ENCODE data around the gene MBD4. TPM values are rescaled to one million over a fixed set of nuclear protein-coding genes. Genes with fewer than 3 reads are reported as not detected.
"Not testable (repeated sequence)": the region's sequence is repeated elsewhere in the genome, so short reads cannot be mapped to it uniquely, and the experiment has no call there.

MBD4 gene
- total and polyA plus RNA-seq, 2 experiments from 2014 or later, result 33.9 to 59.3 TPM

DNA sequence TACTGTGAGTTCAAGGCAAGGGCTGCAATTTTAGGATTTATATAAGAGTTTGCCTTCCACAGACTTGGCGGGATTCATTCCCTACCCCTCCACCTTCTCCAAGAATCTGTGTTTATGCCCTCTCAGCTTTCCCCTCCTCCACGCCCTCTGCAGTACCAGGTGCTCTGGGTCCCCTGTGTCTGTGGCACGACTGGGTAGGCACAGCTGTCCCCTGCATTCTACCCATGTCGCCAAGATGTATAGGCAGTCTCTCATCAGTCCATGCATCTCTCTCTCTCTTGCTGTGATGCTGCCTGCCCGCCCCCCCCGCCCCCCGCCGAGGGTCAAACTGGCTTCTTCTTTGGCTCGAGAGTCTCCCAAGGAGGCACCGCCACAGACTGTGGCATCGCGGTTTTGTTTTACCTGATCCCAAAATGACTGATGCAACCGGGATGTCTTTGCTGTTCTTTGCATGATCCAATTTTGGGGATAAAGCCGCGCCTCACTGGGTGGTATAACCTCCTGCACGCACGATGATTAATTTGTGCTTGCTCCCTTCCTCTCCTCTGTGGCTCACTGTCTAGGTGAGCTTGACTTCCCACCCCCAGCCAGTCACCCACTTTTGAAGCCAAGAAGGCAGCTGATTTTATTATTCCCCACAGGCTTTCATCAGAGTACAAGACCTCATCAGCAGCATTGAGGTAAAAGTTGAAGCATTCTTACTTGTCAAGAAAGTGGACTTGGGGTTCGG lies 55.0 kb downstream of the MBD4 start:
- Histone ChIP-seq H2AFZ (no peak overlapping the region), H3K79me2 (replicated peaks; ENCODE audit: insufficient read depth) (no peaks in the 10 kb centered on the region), H3F3A (replicated peaks; ENCODE audit: low read depth) (no peaks in the 10 kb centered on the region), H3K4me2 (no peak overlapping the region), H3K27me3 (ENCODE audit: insufficient read depth) (no peaks in the 10 kb centered on the region), H3K4me3 (no peak overlapping the region), H3K4me1 (ENCODE audit: insufficient read depth) (peaks cover 6% of the 10 kb centered on the region; the same call in 1 of the 2 replicates), H3K27ac (ENCODE audit: low read depth) (no peak overlapping the region), H3K36me3 (ENCODE audit: insufficient read depth) (peaks cover 3% of the 10 kb centered on the region), H3K9me2 (ENCODE audit: insufficient read depth) (no peaks in the 10 kb centered on the region), H4K20me1 (replicated peaks; ENCODE audit: insufficient read depth) (no peaks in the 10 kb centered on the region; the same call in 1 of the 2 replicates)
- peaks cover 15% of the 10 kb centered on the region for H3K27me3 Mint-ChIP-seq (ENCODE audit: insufficient read depth, low read depth, poor library complexity)
- H3K4me3 Mint-ChIP-seq, result no peak overlapping the region
- DNase-seq (ENCODE audit: low spot score) (no peak), ATAC-seq (no peak; the same call in 2 of the 3 replicates)
- TF ChIP-seq, protein P1, sequence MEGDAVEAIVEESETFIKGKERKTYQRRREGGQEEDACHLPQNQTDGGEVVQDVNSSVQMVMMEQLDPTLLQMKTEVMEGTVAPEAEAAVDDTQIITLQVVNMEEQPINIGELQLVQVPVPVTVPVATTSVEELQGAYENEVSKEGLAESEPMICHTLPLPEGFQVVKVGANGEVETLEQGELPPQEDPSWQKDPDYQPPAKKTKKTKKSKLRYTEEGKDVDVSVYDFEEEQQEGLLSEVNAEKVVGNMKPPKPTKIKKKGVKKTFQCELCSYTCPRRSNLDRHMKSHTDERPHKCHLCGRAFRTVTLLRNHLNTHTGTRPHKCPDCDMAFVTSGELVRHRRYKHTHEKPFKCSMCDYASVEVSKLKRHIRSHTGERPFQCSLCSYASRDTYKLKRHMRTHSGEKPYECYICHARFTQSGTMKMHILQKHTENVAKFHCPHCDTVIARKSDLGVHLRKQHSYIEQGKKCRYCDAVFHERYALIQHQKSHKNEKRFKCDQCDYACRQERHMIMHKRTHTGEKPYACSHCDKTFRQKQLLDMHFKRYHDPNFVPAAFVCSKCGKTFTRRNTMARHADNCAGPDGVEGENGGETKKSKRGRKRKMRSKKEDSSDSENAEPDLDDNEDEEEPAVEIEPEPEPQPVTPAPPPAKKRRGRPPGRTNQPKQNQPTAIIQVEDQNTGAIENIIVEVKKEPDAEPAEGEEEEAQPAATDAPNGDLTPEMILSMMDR (conservative IDR thresholded peaks at IDR 0.05; ENCODE audit: low read depth in 2 of 2), result no peak
- TF ChIP-seq, protein P2, sequence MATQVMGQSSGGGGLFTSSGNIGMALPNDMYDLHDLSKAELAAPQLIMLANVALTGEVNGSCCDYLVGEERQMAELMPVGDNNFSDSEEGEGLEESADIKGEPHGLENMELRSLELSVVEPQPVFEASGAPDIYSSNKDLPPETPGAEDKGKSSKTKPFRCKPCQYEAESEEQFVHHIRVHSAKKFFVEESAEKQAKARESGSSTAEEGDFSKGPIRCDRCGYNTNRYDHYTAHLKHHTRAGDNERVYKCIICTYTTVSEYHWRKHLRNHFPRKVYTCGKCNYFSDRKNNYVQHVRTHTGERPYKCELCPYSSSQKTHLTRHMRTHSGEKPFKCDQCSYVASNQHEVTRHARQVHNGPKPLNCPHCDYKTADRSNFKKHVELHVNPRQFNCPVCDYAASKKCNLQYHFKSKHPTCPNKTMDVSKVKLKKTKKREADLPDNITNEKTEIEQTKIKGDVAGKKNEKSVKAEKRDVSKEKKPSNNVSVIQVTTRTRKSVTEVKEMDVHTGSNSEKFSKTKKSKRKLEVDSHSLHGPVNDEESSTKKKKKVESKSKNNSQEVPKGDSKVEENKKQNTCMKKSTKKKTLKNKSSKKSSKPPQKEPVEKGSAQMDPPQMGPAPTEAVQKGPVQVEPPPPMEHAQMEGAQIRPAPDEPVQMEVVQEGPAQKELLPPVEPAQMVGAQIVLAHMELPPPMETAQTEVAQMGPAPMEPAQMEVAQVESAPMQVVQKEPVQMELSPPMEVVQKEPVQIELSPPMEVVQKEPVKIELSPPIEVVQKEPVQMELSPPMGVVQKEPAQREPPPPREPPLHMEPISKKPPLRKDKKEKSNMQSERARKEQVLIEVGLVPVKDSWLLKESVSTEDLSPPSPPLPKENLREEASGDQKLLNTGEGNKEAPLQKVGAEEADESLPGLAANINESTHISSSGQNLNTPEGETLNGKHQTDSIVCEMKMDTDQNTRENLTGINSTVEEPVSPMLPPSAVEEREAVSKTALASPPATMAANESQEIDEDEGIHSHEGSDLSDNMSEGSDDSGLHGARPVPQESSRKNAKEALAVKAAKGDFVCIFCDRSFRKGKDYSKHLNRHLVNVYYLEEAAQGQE (IDR thresholded peaks at IDR 0.05; ENCODE audit: unreplicated experiment), result no peak
- TF ChIP-seq ZNF114 (CRISPR knock-in tag; IDR thresholded peaks at IDR 0.05) (no peak), STAT1 (IDR thresholded peaks at IDR 0.05; ENCODE audit: unreplicated experiment) (no peak)
- H3K27ac Mint-ChIP-seq, result 0 out of 2 replicates have a peak overlapping the region, but pooled peaks have one; percentile 45
- peaks cover 32% of the 10 kb centered on the region for H3K36me3 Mint-ChIP-seq (ENCODE audit: low read depth)
- peaks cover 3% of the 10 kb centered on the region; the same call in 1 of the 3 replicates for H3K9me3 Mint-ChIP-seq
- peaks cover 19% of the 10 kb centered on the region for H3K4me1 Mint-ChIP-seq

DNA sequence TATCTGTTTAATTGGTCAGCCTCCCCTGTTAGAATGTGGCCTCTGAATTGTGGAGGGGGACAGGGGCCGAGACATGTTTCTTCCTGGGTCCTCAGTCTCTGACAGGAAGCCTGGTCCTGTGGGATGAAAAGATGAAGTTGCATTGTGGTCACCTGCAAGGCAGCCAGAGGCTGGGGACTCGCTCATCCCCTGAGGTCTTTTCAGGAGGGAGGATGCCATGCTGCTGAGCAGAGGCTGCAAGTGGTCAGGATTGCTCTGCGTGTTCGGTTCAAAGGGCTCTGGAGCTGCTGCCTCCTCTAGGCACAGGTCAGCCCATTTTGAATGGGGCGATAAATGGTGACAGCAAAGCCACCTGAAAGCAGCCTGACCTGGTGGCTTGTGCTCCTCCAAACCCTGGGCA lies 55.6 kb downstream of the MBD4 start:
- H3K27me3 Mint-ChIP-seq (ENCODE audit: insufficient read depth, low read depth, poor library complexity), result peaks cover 15% of the 10 kb centered on the region
- H3F3A ChIP-seq (replicated peaks; ENCODE audit: low read depth); ATAC-seq; H3K27ac ChIP-seq (ENCODE audit: low read depth); H3K4me3 ChIP-seq; H3K4me1 ChIP-seq (ENCODE audit: insufficient read depth); H3K9me2 ChIP-seq (ENCODE audit: insufficient read depth); H3K27ac Mint-ChIP-seq; H3K36me3 ChIP-seq (ENCODE audit: insufficient read depth); DNase-seq (ENCODE audit: low spot score); H3K9me3 Mint-ChIP-seq; H3K4me2 ChIP-seq; H3K27me3 ChIP-seq (ENCODE audit: insufficient read depth); H2AFZ ChIP-seq; H3K79me2 ChIP-seq (replicated peaks; ENCODE audit: insufficient read depth); H4K20me1 ChIP-seq (replicated peaks; ENCODE audit: insufficient read depth); H3K4me3 Mint-ChIP-seq: not testable (repeated sequence)
- H3K4me1 Mint-ChIP-seq, result peaks cover 19% of the 10 kb centered on the region
- H3K36me3 Mint-ChIP-seq (ENCODE audit: low read depth), result peaks cover 25% of the 10 kb centered on the region
